Stimulated activated CD8-positive, alpha-beta memory T cell treated with anti-CD3 and anti-CD28 coated beads, Interleukin-7, amount 100 ng/mL, for 24 hours (primary cell): ENCODE measurements around the gene SARS1.
"Not testable (repeated sequence)": the region's sequence is repeated elsewhere in the genome, so short reads cannot be mapped to it uniquely, and the experiment has no call there.

Experiments
- DNase-seq: peaks from one replicate; pipeline ENCODE4 v3.0.0-alpha.2; 2020; ENCODE audit warnings: low read depth

The SARS1 gene

GRCh38 chr1:109193653-109194590 lies 19.8 kb upstream of the SARS1 start:
- peak; percentile 27 for DNase-seq

GRCh38 chr1:109197158-109198042 lies 16.3 kb upstream of the SARS1 start:
- DNase-seq, result no peak

GRCh38 chr1:109198043-109198695 lies 15.5 kb upstream of the SARS1 start:
- DNase-seq, result no peak

- DNase-seq, result no peak
These were observed 15.0 kb upstream of the SARS1 start for GRCh38 chr1:109198745-109199144.

- DNase-seq, result no peak
These were observed 14.0 kb upstream of the SARS1 start for GRCh38 chr1:109199710-109200109.

GRCh38 chr1:109201123-109201703 lies 12.5 kb upstream of the SARS1 start:
- DNase-seq, result peak; percentile 40

GRCh38 chr1:109204484-109204883 lies 9.2 kb upstream of the SARS1 start:
- no peak for DNase-seq

- DNase-seq, result no peak
These were observed 7.4 kb upstream of the SARS1 start for GRCh38 chr1:109206339-109206738.

- DNase-seq, result no peak
These were observed 6.1 kb upstream of the SARS1 start for GRCh38 chr1:109207467-109208103.

GRCh38 chr1:109208394-109208793 lies 5.3 kb upstream of the SARS1 start:
- no peak for DNase-seq

GRCh38 chr1:109208836-109209463 lies 4.8 kb upstream of the SARS1 start:
- DNase-seq, result no peak

GRCh38 chr1:109210058-109210457 lies 3.7 kb upstream of the SARS1 start:
- no peak for DNase-seq

- no peak for DNase-seq
These were observed 334 bp upstream of the SARS1 start for GRCh38 chr1:109213345-109213823.

- no peak for DNase-seq
These were observed 1.2 kb downstream of the SARS1 start for GRCh38 chr1:109214695-109215623.

GRCh38 chr1:109216662-109217061 lies 2.9 kb downstream of the SARS1 start:
- no peak for DNase-seq

GRCh38 chr1:109218516-109218915 lies 4.8 kb downstream of the SARS1 start:
- DNase-seq, result no peak

GRCh38 chr1:109221201-109221600 lies 7.5 kb downstream of the SARS1 start:
- not testable (repeated sequence) for DNase-seq

GRCh38 chr1:109225308-109225707 lies 11.6 kb downstream of the SARS1 start:
- DNase-seq, result no peak

- no peak for DNase-seq
These were observed 12.2 kb downstream of the SARS1 start for GRCh38 chr1:109225711-109226445.
